Stimulated activated CD4-positive, alpha-beta T cell treated with anti-CD3 and anti-CD28 coated beads, Interleukin-15, amount 100 ng/mL, for 1 hour (primary cell): ENCODE measurements around the gene IRF2BPL.

Source experiments
- DNase-seq, 2 donors: peaks; one replicate each; pipeline ENCODE4 v3.0.0-alpha.2; 2020; ENCODE audit warnings: low read depth in 1 of 2, low spot score in 1 of 2

The IRF2BPL gene

GRCh38 chr14:77055306-77055705 is 26.8 kb upstream of the IRF2BPL start:
- no peak for DNase-seq

GRCh38 chr14:77053046-77053841 is 24.7 kb upstream of the IRF2BPL start:
- peak; percentile 40 to 77 for DNase-seq

DNA sequence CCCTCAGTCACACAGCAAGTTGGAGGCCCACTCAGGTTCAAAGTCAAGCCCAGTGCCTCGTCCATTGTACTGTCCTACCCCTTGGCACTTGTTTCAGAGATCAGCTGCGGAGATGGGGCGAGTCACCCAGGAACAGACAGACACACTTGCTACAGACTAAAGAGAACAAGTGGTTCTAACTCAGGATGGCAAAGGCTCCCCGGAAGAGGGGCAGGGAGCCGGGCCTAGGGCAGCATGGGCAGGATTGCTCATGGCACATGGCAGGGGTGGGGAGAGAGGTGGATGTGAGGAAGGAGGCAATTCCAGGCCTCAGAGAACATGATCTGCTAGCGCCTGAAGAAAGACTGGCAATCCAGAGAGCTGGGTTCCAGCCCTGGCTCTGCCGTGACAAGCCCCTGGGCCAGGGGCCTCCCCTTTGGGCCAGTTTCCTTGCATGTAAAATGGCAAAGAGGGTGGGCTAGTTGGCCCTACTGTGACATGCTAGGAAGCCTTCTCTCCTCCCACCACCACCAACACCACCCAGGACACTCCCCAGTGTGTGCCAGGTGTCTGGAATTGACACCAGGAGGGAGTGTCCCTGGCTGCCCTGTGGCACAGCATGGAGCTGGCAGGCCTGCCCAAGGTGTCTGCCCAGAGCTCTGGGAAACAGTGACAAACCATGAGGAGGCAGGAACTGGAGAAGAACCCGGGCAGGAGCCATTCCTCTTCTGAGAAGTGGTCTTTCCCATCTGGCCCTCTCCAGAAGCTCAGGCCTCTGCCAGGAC is 24.0 kb upstream of the IRF2BPL start:
- DNase-seq, result no peak

DNA sequence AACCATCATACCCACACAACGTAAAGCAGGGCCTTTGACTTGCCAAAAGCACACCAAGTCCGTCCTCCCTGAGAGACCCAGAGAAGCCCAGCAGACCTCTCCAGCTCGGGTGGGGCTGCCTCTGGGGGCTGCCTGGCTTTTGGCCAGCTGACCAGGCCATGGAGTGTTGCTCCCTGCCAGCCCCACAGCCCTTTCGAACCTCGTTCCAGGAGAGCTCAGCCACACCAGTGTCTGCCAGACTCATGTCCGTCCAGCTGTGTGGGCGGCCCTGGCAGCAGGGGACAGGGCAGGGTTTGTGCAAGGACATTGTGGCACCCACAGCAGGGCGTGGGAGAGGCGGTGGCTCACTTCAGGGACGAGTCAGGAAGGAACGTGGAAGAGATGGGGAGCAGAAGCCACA is 22.6 kb upstream of the IRF2BPL start:
- no peak for DNase-seq

- DNase-seq, result no peak
Measured at GRCh38 chr14:77046721-77047120, 18.2 kb upstream of the IRF2BPL start.

- DNase-seq, result no peak
Measured at GRCh38 chr14:77045238-77046162, 17.0 kb upstream of the IRF2BPL start.

GRCh38 chr14:77044783-77045237 is 16.3 kb upstream of the IRF2BPL start:
- DNase-seq, result no peak

DNA sequence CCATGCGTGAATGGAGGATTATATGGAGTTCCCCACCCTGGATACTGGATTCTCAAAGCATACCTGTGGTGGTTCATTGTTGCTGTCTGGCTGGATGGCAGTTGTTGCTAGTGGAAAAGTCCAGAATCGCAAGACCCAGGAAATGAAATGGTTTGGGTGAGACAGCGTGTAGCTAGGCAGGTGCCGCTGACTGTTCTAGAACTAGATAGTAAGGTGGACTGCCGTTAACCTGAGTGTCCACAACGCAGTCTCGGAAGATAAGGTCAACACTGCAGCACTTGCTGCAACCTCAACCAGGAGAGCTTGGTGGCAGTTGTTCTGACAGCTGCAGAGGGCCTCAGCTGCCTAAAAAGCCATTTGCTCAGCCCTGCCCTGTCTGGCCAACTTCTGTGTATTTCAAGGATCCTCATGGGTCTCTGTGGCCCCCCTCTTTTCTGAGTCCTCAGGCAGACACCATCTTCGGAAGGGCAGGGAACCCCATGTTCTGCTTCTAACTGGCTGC is 15.5 kb upstream of the IRF2BPL start:
- DNase-seq, result no peak

DNA sequence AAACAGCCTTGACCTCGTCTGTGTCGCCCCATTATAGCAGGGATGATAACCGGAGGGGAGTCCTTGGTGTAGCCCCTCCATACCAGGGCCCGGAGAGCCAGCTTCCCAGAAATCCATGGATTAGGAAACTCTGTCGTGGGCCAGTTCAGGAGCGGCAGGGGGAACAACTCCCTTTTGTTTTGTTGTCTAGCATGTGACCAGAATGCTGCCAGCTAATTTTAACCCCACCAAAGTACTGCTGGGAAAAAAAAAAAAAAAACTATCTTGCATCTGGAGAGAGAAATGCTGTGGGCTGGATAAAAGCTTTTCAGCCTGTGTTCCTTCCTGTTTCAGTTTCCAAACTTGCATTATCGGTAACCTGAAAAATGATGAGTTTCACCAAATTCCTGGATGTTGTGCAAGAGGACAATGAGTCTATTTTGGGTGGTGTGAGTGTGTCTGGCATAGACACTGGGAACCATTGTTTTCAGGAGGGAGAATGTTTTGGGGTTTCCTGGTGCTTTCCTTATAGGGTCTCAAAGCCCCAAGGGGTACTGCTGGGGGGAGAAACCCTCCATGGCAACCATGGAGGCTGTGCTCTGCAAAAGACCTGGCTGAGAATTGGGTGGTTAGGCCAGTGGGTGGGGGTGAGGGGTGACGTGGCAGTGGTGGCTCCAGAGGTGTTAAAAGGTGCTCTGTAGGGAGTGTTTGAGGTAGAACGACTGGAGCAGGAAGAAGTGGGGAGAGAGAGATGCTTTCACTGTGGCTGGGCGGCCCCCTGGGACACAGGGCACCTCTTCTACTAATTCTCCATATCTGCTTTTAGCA is 14.9 kb upstream of the IRF2BPL start:
- DNase-seq, result no peak

- DNase-seq, result no peak
Measured at GRCh38 chr14:77041881-77042545, 13.5 kb upstream of the IRF2BPL start.

- DNase-seq, result no peak
Measured at GRCh38 chr14:77040741-77041653, 12.5 kb upstream of the IRF2BPL start.

DNA sequence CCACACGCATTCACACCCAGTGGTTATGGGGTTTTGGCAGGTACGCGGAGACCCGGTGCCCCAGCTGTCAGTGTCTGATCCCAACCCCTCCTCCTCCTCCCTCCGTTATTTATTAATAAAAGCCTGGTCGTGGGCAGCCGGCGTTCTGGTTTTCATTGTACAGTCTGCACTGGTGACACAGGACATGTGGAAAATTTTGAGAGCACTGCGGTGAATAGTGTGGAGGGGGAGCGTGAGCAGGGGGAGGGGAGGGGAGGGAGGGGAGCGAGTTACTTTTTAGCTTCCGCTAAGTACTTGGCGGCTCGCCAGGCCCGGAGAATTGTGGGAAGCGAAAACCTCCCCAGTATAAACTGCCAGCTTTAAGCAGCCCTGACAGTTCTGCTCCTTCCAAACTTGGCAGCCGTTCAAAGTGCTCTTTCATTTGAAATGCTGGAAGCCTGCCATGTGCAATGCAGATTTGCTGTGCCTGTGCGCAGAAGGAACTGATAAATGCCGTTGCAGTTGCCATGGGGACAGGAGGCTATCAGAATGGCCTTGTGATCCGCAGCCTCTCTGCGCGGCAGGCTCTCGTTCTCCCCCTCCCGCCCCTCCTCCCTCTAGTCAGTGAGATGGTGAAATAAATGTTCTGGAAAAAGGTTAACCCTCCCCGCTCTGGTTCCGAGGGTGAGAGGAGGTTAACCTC is 11.7 kb upstream of the IRF2BPL start:
- DNase-seq, result peak; percentile 87 to 97

DNA sequence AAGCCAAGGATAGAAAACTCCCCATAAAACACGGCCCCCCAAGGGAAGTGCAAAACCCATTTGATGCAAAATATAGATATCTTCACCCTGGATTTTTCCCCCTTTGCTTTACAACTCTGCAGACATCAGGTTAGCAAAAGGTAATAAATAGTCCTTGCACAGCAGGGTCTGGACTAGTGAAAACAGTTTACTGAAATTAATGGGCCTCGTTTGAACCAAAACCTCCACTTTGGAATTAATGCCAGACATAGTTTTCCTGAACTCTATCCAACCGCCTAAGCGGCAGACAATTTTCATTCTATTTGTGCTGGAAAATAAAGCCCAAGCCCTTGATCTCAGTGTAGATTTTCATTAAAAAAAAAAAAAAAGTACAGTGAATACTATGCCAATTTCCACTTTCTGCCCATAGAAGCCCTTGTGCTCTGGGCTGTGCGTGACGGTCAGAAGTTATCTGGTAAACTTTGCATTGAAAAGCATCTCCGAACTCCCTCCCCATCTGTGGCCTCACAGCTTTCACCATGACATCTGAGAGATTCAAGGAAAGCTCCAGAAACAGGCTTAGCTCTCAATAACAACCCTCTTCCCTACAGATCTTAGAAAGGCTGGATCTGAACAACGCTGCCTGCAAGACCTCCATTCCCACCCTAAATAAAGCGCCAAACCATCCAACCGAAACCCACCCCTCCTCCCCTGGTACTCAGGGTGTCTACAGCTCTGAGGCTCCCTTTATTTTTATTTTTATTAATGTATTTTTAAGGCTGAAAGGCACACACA is 11.0 kb upstream of the IRF2BPL start:
- DNase-seq, result no peak

DNA sequence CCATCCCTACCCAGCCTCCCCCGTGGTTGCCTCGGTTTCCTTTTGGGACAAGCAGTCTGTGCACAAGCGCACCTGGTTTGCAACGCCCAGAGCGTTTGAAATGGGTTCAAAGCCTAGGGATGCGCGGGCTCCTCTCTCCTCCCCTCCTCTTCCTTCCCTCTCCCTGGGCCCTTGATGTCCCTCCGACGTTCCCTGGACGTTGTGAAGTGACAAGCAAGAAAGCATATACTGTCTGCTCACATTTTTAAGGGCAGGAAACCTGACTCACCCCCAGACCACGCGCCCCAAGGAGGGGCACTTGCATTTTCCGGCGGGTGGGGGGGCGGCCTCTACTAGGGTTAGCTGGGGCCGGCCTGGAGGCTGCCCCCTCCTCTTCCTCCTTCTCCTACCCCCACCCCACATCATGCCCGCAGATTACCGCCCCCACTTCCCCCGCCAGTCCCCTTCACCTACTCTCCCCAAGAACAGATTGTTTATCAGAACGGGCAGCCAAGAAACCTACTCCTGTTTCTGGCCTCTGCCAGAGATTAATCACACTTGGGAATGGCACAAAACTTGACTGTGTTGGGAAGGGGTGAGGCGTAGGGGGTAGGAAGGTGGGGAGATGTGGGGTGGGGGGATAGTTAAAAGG is 9.5 kb upstream of the IRF2BPL start:
- peak in 1 of 2 donors; percentile 25 for DNase-seq

- DNase-seq, result no peak
Measured at GRCh38 chr14:77037215-77037937, 8.9 kb upstream of the IRF2BPL start.
